Neural cell (in vitro differentiated cells): Measurements from ENCODE around the gene FBXO30. TPM values are rescaled to one million over a fixed set of nuclear protein-coding genes. Genes with fewer than 3 reads are reported as not detected.

Experiments used
- H2AFZ ChIP-seq: fragments of 200-600, 300-800 bp; sonication (generic), shearing (Covaris generic); 2 replicates; pipeline ENCODE4 v1.6.0; 2014; ENCODE audit warnings: low read depth, mild to moderate bottlenecking, antibody characterized with exemption, low read length, moderate library complexity
- H3F3A ChIP-seq: fragments of 200-600 bp; shearing (Covaris generic); 2 replicates; pipeline ENCODE4 v1.6.1; 2016; ENCODE audit warnings: mild to moderate bottlenecking, moderate library complexity, mixed read lengths, antibody characterized with exemption, low read length; ENCODE audit not compliant: insufficient read depth, poor library complexity, severe bottlenecking
- H3K27ac ChIP-seq: fragments of 200-600, 300-800 bp; sonication (generic), shearing (Covaris generic); 2 replicates; pipeline ENCODE4 v1.5.1; 2014; ENCODE audit warnings: mild to moderate bottlenecking, low read length, moderate library complexity
- H3K27me3 ChIP-seq: fragments of 300-800, 200-600 bp; sonication (generic), shearing (Covaris generic); 2 replicates; pipeline ENCODE4 v1.6.0; 2014; ENCODE audit warnings: mild to moderate bottlenecking, low read depth, low read length, moderate library complexity; ENCODE audit not compliant: insufficient read depth
- H3K36me3 ChIP-seq: fragments of 300-800, 200-600 bp; sonication (generic), shearing (Covaris generic); 2 replicates; pipeline ENCODE4 v1.5.1; 2014; ENCODE audit warnings: mild to moderate bottlenecking, antibody characterized with exemption, low read length, moderate library complexity; ENCODE audit not compliant: insufficient read depth
- H3K4me2 ChIP-seq: fragments of 300-800, 200-600 bp; sonication (generic), shearing (Covaris generic); 2 replicates; pipeline ENCODE4 v1.6.0; 2014; ENCODE audit warnings: mild to moderate bottlenecking, low read length
- H3K4me3 ChIP-seq: fragments of 300-800, 200-600 bp; sonication (generic), shearing (Covaris generic); 2 replicates; pipeline ENCODE4 v1.5.1; 2014; ENCODE audit warnings: mild to moderate bottlenecking, low read length, moderate library complexity
- H3K79me2 ChIP-seq: fragments of 200-600 bp; shearing (Covaris generic); replicated peaks from 2 replicates; pipeline ENCODE4 v1.6.0; 2014; ENCODE audit warnings: mild to moderate bottlenecking, low read length, moderate library complexity; ENCODE audit not compliant: insufficient read depth
- H3K9ac ChIP-seq: fragments of 300-800, 200-600 bp; sonication (generic), shearing (Covaris generic); 2 replicates; pipeline ENCODE4 v1.6.1; 2016; ENCODE audit warnings: mild to moderate bottlenecking, low read length, mixed read lengths
- H3K9me2 ChIP-seq: fragments of 200-600 bp; shearing (Covaris generic); 2 replicates; pipeline ENCODE4 v1.6.1; 2016; ENCODE audit warnings: mild to moderate bottlenecking, low read length, mixed read lengths; ENCODE audit not compliant: insufficient read depth
- H3K9me3 ChIP-seq: fragments of 200-600, 300-800 bp; sonication (generic), shearing (Covaris generic); 2 replicates; pipeline ENCODE4 v1.6.1; 2016; ENCODE audit warnings: mild to moderate bottlenecking, mixed run types, low read length, moderate library complexity, mixed read lengths
- H4K20me1 ChIP-seq: fragments of 200-600 bp; shearing (Covaris generic); 2 replicates; pipeline ENCODE4 v1.6.1; 2016; ENCODE audit warnings: mild to moderate bottlenecking, mixed run types; ENCODE audit not compliant: insufficient read depth
- EP300 ChIP-seq: fragments of 450-650 bp; conservative IDR thresholded peaks from 2 replicates; pipeline ENCODE4 v1.6.1; 2014; ENCODE audit warnings: antibody characterized with exemption, mild to moderate bottlenecking, moderate library complexity; ENCODE audit not compliant: poor library complexity, severe bottlenecking
- EZH2 ChIP-seq: fragments of 200-600, 300-800 bp; shearing (Covaris generic), sonication (generic); IDR thresholded peaks from 2 replicates; pipeline ENCODE4 v1.6.1; 2014; ENCODE audit warnings: antibody characterized with exemption, low read length, borderline replicate concordance, mild to moderate bottlenecking; ENCODE audit not compliant: insufficient read depth, poor library complexity, severe bottlenecking
- MXI1 ChIP-seq: fragments of 450-650 bp; conservative IDR thresholded peaks from 2 replicates; pipeline ENCODE4 v1.6.1; 2014; ENCODE audit warnings: antibody characterized with exemption, mild to moderate bottlenecking; ENCODE audit not compliant: poor library complexity, severe bottlenecking
- POLR2AphosphoS5 ChIP-seq: IDR thresholded peaks from 2 replicates; pipeline ENCODE4 v1.6.1; 2012
- RAD21 ChIP-seq: fragments of 450-650 bp; conservative IDR thresholded peaks from 2 replicates; pipeline ENCODE4 v1.6.1; 2014; ENCODE audit warnings: antibody characterized with exemption, mild to moderate bottlenecking, moderate library complexity
- SMC3 ChIP-seq: fragments of 450-650 bp; conservative IDR thresholded peaks from 2 replicates; pipeline ENCODE4 v1.6.1; 2014; ENCODE audit warnings: antibody characterized with exemption, mild to moderate bottlenecking, moderate library complexity; ENCODE audit not compliant: poor library complexity
- TAF1 ChIP-seq: IDR thresholded peaks from 2 replicates; pipeline ENCODE4 v1.6.1; 2012; ENCODE audit warnings: low read depth
- polyA plus RNA-seq: library from polyadenylated mRNA; depleted of rRNA; stranded (reverse); fragments of >200 nt; gene quantifications from 2 replicates; pipeline ENCODE4 v1.2.3, GENCODE V29; 2014
- TF ChIP-seq, protein P1 (sequence below): fragments of 450-650 bp; IDR thresholded peaks from 2 replicates; pipeline ENCODE4 v1.5.1; 2014; ENCODE audit warnings: antibody characterized with exemption, mild to moderate bottlenecking, moderate library complexity; ENCODE audit not compliant: poor library complexity, severe bottlenecking
- TF ChIP-seq, protein P2 (sequence below): IDR thresholded peaks from 2 replicates; pipeline ENCODE4 v1.6.1; 2012; ENCODE audit warnings: borderline replicate concordance

Gene FBXO30
- polyA plus RNA-seq, 1 donor from 2014 or later = 14.0 TPM

DNA sequence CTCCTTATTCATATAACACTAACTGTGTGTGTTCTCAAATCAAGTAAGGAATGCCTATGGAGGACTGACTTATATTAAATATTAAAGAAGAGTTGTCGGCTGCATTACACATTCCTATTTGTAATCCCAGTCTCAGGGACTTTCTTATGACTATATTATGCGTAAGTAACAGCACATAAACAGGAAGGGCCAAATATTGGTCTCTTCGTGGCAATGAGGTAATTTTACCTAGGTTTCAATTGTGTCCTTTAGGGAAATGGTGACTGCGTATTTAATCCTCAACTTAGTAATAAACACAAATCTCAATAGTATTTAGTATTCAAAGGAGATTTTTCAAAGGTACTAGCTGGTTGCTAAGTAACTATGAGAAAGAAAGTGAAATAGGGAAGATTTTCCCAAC, 56.5 kb downstream of the FBXO30 start:
- Histone ChIP-seq H3K27ac (no peak overlapping the region), H2AFZ (no peak overlapping the region), H3F3A (no peaks in the 10 kb centered on the region), H3K9ac (no peak overlapping the region), H3K4me2 (no peak overlapping the region), H4K20me1 (no peaks in the 10 kb centered on the region), H3K27me3 (no peaks in the 10 kb centered on the region), H3K79me2 (no peaks in the 10 kb centered on the region), H3K9me3 (no peaks in the 10 kb centered on the region), H3K9me2 (no peaks in the 10 kb centered on the region), H3K36me3 (no peaks in the 10 kb centered on the region), H3K4me3 (no peak overlapping the region)
- TF ChIP-seq SMC3 (no peak), TAF1 (no peak), POLR2AphosphoS5 (no peak), EZH2 (no peak), EP300 (no peak), MXI1 (no peak)
- TF ChIP-seq, protein P1, sequence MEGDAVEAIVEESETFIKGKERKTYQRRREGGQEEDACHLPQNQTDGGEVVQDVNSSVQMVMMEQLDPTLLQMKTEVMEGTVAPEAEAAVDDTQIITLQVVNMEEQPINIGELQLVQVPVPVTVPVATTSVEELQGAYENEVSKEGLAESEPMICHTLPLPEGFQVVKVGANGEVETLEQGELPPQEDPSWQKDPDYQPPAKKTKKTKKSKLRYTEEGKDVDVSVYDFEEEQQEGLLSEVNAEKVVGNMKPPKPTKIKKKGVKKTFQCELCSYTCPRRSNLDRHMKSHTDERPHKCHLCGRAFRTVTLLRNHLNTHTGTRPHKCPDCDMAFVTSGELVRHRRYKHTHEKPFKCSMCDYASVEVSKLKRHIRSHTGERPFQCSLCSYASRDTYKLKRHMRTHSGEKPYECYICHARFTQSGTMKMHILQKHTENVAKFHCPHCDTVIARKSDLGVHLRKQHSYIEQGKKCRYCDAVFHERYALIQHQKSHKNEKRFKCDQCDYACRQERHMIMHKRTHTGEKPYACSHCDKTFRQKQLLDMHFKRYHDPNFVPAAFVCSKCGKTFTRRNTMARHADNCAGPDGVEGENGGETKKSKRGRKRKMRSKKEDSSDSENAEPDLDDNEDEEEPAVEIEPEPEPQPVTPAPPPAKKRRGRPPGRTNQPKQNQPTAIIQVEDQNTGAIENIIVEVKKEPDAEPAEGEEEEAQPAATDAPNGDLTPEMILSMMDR = no peak
- TF ChIP-seq, protein P2, sequence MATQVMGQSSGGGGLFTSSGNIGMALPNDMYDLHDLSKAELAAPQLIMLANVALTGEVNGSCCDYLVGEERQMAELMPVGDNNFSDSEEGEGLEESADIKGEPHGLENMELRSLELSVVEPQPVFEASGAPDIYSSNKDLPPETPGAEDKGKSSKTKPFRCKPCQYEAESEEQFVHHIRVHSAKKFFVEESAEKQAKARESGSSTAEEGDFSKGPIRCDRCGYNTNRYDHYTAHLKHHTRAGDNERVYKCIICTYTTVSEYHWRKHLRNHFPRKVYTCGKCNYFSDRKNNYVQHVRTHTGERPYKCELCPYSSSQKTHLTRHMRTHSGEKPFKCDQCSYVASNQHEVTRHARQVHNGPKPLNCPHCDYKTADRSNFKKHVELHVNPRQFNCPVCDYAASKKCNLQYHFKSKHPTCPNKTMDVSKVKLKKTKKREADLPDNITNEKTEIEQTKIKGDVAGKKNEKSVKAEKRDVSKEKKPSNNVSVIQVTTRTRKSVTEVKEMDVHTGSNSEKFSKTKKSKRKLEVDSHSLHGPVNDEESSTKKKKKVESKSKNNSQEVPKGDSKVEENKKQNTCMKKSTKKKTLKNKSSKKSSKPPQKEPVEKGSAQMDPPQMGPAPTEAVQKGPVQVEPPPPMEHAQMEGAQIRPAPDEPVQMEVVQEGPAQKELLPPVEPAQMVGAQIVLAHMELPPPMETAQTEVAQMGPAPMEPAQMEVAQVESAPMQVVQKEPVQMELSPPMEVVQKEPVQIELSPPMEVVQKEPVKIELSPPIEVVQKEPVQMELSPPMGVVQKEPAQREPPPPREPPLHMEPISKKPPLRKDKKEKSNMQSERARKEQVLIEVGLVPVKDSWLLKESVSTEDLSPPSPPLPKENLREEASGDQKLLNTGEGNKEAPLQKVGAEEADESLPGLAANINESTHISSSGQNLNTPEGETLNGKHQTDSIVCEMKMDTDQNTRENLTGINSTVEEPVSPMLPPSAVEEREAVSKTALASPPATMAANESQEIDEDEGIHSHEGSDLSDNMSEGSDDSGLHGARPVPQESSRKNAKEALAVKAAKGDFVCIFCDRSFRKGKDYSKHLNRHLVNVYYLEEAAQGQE = no peak

DNA sequence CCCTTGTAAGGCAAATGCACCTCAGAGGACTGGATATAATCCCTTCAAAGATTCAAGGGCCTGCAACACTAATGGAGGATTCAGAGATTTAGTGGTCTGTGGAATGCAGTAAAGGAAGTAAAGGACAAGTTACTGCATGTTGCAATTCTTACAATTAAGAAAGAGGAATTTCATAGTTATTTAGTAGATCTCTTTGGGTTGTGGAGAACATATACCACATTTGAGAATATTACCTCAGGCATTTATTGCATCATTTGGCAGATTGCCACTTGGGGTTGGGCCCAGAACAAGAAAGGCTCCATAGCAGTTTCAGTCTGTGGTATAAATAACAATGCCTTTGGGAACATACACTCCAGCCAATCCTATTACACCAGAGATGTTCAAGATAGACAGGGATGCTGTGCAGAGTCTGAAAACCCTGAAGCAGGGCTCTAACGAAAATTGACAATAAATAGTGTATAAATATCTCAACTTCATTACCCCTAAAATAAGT, 58.4 kb downstream of the FBXO30 start:
- Histone ChIP-seq H2AFZ (no peak overlapping the region), H3K27ac (no peak overlapping the region), H3K36me3 (no peaks in the 10 kb centered on the region), H3K9ac (no peak overlapping the region), H3K9me2 (no peaks in the 10 kb centered on the region), H3F3A (no peaks in the 10 kb centered on the region), H3K4me3 (no peak overlapping the region), H3K79me2 (no peaks in the 10 kb centered on the region), H3K27me3 (no peaks in the 10 kb centered on the region), H3K4me2 (no peak overlapping the region), H4K20me1 (no peaks in the 10 kb centered on the region), H3K9me3 (no peaks in the 10 kb centered on the region)
- TF ChIP-seq RAD21 = no peak
- TF ChIP-seq, protein P1 = no peak
- TF ChIP-seq EZH2 = no peak
- TF ChIP-seq, protein P2 = no peak
- TF ChIP-seq EP300 = no peak
- TF ChIP-seq MXI1 = no peak
- no peak for TF ChIP-seq POLR2AphosphoS5
- no peak for TF ChIP-seq TAF1
- TF ChIP-seq SMC3 = no peak
